ENCODE data around the gene TBPL2. TPM values are rescaled to one million over a fixed set of nuclear protein-coding genes. Genes with fewer than 3 reads are reported as not detected.

TBPL2 gene
- total RNA-seq, 1 donor from 2014 or later: not detected

DNA sequence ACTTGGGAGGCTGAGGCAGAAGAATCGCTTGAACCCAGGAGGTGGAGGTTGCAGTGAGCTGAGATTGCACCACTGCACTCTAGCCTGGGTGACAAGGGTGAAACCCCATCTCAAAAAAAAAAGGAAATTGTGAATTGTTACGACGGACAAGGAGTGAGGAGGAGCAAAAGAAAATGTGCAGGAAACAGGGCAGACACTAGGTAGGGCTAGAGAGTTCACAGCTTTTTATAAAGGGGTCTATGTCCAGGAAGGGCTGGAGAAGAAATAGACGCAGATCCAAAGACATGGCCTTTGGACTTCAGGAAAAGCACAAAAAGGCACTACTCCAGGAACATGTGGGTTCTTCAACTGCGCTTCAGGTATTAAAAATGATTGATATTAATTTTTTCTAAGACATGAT, 63.2 kb downstream of the TBPL2 start:
- Histone ChIP-seq H3K36me3 (ENCODE audit: control insufficient read depth, insufficient read depth, low read length) (peaks cover 3% of the 10 kb centered on the region), H3K4me3 (ENCODE audit: low read depth, low read length) (no peak overlapping the region), H3K27me3 (ENCODE audit: control insufficient read depth, insufficient read depth, low read length) (no peaks in the 10 kb centered on the region)
- TF ChIP-seq, protein P1, sequence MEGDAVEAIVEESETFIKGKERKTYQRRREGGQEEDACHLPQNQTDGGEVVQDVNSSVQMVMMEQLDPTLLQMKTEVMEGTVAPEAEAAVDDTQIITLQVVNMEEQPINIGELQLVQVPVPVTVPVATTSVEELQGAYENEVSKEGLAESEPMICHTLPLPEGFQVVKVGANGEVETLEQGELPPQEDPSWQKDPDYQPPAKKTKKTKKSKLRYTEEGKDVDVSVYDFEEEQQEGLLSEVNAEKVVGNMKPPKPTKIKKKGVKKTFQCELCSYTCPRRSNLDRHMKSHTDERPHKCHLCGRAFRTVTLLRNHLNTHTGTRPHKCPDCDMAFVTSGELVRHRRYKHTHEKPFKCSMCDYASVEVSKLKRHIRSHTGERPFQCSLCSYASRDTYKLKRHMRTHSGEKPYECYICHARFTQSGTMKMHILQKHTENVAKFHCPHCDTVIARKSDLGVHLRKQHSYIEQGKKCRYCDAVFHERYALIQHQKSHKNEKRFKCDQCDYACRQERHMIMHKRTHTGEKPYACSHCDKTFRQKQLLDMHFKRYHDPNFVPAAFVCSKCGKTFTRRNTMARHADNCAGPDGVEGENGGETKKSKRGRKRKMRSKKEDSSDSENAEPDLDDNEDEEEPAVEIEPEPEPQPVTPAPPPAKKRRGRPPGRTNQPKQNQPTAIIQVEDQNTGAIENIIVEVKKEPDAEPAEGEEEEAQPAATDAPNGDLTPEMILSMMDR (IDR thresholded peaks at IDR 0.05; ENCODE audit: insufficient read depth, low read length, poor library complexity, severe bottlenecking): peak; percentile 3
- no peak for DNase-seq (ENCODE audit: low read depth)

DNA sequence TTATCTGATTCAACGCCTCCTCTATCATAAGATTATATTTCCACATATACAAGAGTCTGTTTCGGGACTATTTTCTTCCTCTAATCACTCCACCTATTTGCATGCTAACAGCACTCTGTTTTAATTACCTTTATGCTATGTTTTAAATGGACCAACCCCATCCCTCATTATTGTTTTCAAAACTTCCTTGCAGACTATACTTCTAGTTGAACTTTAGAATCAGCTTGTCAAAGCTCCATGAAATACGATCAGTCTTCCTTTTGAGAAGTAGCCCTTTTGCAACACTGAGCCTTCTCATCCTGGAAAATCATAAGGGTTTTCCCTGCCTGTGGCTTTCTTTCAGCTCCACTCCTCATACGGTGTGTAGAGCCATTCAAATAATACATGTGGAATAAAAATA, 65.6 kb downstream of the TBPL2 start:
- no peaks in the 10 kb centered on the region for H3K27me3 ChIP-seq (ENCODE audit: control insufficient read depth, insufficient read depth, low read length)
- no peak overlapping the region for H3K4me3 ChIP-seq (ENCODE audit: low read depth, low read length)
- TF ChIP-seq, protein P1 (IDR thresholded peaks at IDR 0.05; ENCODE audit: insufficient read depth, low read length, poor library complexity, severe bottlenecking): no peak
- no peak for DNase-seq (ENCODE audit: low read depth)
- peaks cover 1% of the 10 kb centered on the region for H3K36me3 ChIP-seq (ENCODE audit: control insufficient read depth, insufficient read depth, low read length)

DNA sequence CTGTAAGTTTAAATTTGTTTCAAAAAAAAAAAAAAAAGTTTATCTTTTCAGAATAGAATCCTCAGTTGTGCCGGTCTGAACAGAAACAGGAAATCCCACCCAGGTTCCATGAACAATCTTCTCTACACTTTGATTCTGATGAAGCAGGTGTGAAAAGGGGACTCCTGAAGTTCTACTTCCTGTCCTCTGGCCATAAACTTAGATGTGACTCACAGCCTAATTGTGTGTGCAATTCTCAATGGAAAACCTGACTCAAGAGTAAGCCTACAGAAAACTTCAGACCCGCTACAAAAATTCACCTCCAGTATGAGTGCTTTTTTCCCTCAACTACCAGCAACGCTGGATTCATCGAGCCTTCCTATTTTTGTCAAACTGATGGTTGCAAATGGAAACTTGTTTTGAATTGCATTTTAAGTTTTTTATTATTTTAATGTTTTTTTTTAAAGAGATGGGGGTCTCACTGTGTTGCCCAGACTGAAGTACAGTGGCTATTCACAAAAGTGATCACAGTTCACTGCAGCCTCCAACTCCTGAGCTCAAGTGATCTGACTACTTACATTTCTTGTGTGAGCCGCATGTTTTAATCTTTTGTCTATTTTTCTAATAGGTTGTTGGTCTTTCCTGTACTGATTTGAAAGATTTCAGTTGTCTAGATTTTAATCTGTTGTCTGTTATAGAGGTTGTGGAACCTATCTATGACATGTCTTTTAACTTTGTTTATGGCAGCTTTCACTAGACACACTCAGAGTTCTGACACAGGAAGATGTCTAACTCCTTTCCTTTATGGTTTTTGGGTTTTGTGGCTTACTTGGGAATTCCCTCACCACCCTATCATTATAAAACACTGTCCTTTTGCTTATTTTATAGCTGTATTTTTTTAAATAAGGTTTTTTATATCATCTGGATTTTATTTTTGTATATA, 66.4 kb downstream of the TBPL2 start:
- H3K4me3 ChIP-seq (ENCODE audit: low read depth, low read length): no peak overlapping the region
- H3K36me3 ChIP-seq (ENCODE audit: control insufficient read depth, insufficient read depth, low read length): peaks cover 1% of the 10 kb centered on the region
- DNase-seq (ENCODE audit: low read depth): no peak
- TF ChIP-seq, protein P1 (IDR thresholded peaks at IDR 0.05; ENCODE audit: insufficient read depth, low read length, poor library complexity, severe bottlenecking): no peak
- no peaks in the 10 kb centered on the region for H3K27me3 ChIP-seq (ENCODE audit: control insufficient read depth, insufficient read depth, low read length)

DNA sequence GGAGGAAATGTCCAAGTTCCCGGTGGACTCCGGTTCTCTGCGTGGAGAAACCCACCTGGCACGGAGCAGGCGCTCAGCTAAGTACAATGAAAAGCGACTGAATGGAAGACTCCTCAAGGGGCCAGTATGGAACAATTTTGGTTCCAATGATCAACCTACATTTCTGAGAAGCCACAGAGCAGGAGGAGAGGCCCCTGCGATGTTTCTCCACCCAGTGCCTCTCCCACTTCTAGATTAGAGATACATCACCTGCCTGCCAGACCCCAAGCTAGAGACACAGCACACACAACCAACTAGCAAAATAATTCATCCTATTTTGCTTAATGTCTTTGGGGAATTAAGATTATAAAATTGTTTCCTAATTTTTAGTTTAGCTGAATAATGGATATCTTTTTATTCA, 67.6 kb downstream of the TBPL2 start:
- H3K4me3 ChIP-seq (ENCODE audit: low read depth, low read length): no peak overlapping the region
- H3K36me3 ChIP-seq (ENCODE audit: control insufficient read depth, insufficient read depth, low read length): no peaks in the 10 kb centered on the region
- H3K27me3 ChIP-seq (ENCODE audit: control insufficient read depth, insufficient read depth, low read length): no peaks in the 10 kb centered on the region
- TF ChIP-seq, protein P1 (IDR thresholded peaks at IDR 0.05; ENCODE audit: insufficient read depth, low read length, poor library complexity, severe bottlenecking): no peak
- DNase-seq (ENCODE audit: low read depth): no peak

DNA sequence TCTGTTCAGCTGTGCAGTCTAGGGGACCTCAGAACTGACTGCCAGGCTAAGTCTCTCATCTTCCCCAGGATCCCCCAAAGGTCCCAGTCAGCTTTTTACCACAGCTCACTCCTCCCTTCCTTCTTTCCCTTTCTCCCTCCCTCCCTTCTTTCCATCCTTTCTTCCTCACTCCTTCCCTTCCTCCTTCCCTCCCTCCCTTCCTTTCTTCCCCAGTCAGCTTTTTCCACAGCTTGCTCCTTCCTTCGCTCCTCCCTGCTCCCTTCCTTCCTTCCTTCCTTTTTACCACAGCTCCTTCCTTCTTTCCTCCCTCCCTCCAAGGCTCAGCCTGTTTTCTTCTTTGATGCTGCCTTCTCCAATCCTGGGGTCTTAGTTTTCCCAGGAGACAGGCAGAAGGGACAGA, 68.0 kb downstream of the TBPL2 start:
- TF ChIP-seq, protein P1 (IDR thresholded peaks at IDR 0.05; ENCODE audit: insufficient read depth, low read length, poor library complexity, severe bottlenecking): no peak
- Histone ChIP-seq H3K4me3 (ENCODE audit: low read depth, low read length) (no peak overlapping the region), H3K27me3 (ENCODE audit: control insufficient read depth, insufficient read depth, low read length) (no peaks in the 10 kb centered on the region), H3K36me3 (ENCODE audit: control insufficient read depth, insufficient read depth, low read length) (no peaks in the 10 kb centered on the region)
- no peak for DNase-seq (ENCODE audit: low read depth)

Measured in kidney epithelial cell (primary cell).